ENCODE measurements around the gene SMAP1.
A peak's percentile ranks its signal among the peaks of the same experiment; 100 is the strongest.

The SMAP1 gene

GRCh38 chr6:70894001-70894400, 226.3 kb downstream of the SMAP1 start:
- TF ChIP-seq, protein P1, sequence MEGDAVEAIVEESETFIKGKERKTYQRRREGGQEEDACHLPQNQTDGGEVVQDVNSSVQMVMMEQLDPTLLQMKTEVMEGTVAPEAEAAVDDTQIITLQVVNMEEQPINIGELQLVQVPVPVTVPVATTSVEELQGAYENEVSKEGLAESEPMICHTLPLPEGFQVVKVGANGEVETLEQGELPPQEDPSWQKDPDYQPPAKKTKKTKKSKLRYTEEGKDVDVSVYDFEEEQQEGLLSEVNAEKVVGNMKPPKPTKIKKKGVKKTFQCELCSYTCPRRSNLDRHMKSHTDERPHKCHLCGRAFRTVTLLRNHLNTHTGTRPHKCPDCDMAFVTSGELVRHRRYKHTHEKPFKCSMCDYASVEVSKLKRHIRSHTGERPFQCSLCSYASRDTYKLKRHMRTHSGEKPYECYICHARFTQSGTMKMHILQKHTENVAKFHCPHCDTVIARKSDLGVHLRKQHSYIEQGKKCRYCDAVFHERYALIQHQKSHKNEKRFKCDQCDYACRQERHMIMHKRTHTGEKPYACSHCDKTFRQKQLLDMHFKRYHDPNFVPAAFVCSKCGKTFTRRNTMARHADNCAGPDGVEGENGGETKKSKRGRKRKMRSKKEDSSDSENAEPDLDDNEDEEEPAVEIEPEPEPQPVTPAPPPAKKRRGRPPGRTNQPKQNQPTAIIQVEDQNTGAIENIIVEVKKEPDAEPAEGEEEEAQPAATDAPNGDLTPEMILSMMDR (IDR thresholded peaks at IDR 0.05; ENCODE audit: low read depth, low read length, missing control alignments): no peak
- no peak for DNase-seq (ENCODE audit: low read depth)
- no peak overlapping the region for H3K4me3 ChIP-seq (ENCODE audit: low read depth, low read length)

GRCh38 chr6:70900047-70900446, 232.4 kb downstream of the SMAP1 start:
- no peak overlapping the region for H3K4me3 ChIP-seq (ENCODE audit: low read depth, low read length)
- DNase-seq (ENCODE audit: low read depth): no peak
- TF ChIP-seq, protein P1 (IDR thresholded peaks at IDR 0.05; ENCODE audit: low read depth, low read length, missing control alignments): no peak

DNA sequence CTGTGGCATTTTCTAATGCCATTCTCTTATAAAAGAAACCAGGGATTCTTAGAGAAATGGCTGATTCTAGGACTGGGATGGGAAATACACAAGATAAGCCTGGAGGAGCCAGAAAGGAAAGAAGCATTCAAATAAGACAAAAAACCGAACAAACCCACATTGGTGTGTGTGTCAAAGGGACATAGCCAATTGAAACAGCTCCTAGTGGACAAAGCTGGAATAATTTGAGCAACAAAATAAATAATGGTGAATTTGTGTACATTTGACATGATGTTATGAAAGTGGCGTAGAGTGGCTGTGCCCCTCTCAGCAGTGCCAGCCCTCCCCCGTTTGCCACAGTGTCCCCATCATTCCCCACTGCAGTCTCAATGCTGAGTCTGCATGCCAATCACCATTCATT, 233.6 kb downstream of the SMAP1 start:
- no peak for DNase-seq (ENCODE audit: low read depth)
- TF ChIP-seq, protein P1 (IDR thresholded peaks at IDR 0.05; ENCODE audit: low read depth, low read length, missing control alignments): peak; percentile 44
- H3K4me3 ChIP-seq (ENCODE audit: low read depth, low read length): no peak overlapping the region

GRCh38 chr6:70903665-70904452, 236.2 kb downstream of the SMAP1 start:
- no peak overlapping the region for H3K4me3 ChIP-seq (ENCODE audit: low read depth, low read length)
- DNase-seq (ENCODE audit: low read depth): no peak
- TF ChIP-seq, protein P1 (IDR thresholded peaks at IDR 0.05; ENCODE audit: low read depth, low read length, missing control alignments): no peak

DNA sequence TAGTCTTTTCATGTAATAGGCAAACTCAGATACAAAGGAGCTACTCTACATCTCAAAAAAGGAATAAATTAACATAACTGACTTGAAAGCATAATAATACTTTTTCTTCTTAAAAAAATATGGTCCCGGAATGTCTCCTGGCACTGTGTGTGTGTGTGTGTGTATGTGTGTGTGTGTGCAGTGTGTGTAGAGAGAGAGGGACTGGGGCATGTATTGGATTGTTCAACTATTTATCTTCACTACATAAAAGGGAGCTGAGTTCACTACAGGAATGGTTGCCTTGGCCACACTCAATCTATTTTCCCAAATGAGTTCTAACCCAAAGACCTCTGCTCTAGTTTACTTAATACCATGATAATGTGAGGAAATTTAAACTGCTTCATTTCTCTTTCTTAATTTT, 238.1 kb downstream of the SMAP1 start:
- DNase-seq (ENCODE audit: low read depth): no peak
- TF ChIP-seq, protein P1 (IDR thresholded peaks at IDR 0.05; ENCODE audit: low read depth, low read length, missing control alignments): no peak
- no peak overlapping the region for H3K4me3 ChIP-seq (ENCODE audit: low read depth, low read length)

All from GM12864 (cell line).